ENCODE measurements around the gene RNF8.

DNA sequence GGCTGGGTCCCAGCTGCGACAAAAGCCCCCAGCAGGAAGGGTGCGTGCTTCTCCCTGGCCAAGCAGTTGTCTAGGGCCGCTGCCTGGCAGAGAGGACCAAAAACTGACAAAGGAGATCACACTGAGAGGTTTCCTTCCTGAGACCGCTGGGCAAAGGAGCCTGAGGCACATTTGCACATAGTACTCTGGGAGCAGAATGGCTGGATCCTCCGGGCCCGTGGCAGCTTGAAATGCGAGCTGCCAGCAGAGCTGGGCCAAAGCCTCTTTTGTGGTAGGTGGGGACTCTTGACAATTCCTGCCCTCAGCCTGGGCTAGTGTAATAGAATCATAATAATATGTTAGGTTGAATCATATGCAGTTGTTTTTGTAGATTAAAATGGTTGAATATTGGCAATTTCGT is 33.1 kb upstream of the RNF8 start:
- TF ChIP-seq, protein P1, sequence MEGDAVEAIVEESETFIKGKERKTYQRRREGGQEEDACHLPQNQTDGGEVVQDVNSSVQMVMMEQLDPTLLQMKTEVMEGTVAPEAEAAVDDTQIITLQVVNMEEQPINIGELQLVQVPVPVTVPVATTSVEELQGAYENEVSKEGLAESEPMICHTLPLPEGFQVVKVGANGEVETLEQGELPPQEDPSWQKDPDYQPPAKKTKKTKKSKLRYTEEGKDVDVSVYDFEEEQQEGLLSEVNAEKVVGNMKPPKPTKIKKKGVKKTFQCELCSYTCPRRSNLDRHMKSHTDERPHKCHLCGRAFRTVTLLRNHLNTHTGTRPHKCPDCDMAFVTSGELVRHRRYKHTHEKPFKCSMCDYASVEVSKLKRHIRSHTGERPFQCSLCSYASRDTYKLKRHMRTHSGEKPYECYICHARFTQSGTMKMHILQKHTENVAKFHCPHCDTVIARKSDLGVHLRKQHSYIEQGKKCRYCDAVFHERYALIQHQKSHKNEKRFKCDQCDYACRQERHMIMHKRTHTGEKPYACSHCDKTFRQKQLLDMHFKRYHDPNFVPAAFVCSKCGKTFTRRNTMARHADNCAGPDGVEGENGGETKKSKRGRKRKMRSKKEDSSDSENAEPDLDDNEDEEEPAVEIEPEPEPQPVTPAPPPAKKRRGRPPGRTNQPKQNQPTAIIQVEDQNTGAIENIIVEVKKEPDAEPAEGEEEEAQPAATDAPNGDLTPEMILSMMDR (IDR thresholded peaks at IDR 0.05): no peak
- TF ChIP-seq MXD4 (CRISPR knock-in tag; IDR thresholded peaks at IDR 0.05; ENCODE audit: borderline replicate concordance): no peak
- no peak for TF ChIP-seq FOXP1 (CRISPR knock-in tag; IDR thresholded peaks at IDR 0.05; ENCODE audit: borderline replicate concordance)
- TF ChIP-seq, protein P2, sequence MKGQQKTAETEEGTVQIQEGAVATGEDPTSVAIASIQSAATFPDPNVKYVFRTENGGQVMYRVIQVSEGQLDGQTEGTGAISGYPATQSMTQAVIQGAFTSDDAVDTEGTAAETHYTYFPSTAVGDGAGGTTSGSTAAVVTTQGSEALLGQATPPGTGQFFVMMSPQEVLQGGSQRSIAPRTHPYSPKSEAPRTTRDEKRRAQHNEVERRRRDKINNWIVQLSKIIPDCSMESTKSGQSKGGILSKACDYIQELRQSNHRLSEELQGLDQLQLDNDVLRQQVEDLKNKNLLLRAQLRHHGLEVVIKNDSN (CRISPR knock-in tag; IDR thresholded peaks at IDR 0.05): no peak
- no peak for TF ChIP-seq ZBTB21 (CRISPR knock-in tag; IDR thresholded peaks at IDR 0.05; ENCODE audit: borderline replicate concordance)
- TF ChIP-seq, protein P3, sequence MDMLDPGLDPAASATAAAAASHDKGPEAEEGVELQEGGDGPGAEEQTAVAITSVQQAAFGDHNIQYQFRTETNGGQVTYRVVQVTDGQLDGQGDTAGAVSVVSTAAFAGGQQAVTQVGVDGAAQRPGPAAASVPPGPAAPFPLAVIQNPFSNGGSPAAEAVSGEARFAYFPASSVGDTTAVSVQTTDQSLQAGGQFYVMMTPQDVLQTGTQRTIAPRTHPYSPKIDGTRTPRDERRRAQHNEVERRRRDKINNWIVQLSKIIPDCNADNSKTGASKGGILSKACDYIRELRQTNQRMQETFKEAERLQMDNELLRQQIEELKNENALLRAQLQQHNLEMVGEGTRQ (CRISPR knock-in tag; IDR thresholded peaks at IDR 0.05): no peak
- no peak for TF ChIP-seq RELA (CRISPR knock-in tag; IDR thresholded peaks at IDR 0.05; ENCODE audit: borderline replicate concordance)
- no peak for TF ChIP-seq ZNF138 (CRISPR knock-in tag; conservative IDR thresholded peaks at IDR 0.05)
- TF ChIP-seq, protein P4, sequence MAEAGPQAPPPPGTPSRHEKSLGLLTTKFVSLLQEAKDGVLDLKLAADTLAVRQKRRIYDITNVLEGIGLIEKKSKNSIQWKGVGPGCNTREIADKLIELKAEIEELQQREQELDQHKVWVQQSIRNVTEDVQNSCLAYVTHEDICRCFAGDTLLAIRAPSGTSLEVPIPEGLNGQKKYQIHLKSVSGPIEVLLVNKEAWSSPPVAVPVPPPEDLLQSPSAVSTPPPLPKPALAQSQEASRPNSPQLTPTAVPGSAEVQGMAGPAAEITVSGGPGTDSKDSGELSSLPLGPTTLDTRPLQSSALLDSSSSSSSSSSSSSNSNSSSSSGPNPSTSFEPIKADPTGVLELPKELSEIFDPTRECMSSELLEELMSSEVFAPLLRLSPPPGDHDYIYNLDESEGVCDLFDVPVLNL (CRISPR knock-in tag; IDR thresholded peaks at IDR 0.05; ENCODE audit: borderline replicate concordance, low read depth): no peak
- no peak for TF ChIP-seq ESRRA (CRISPR knock-in tag; IDR thresholded peaks at IDR 0.05; ENCODE audit: borderline replicate concordance)
- no peak for TF ChIP-seq NR1H2 (CRISPR knock-in tag; IDR thresholded peaks at IDR 0.05)

All from WTC11 (cell line).